ENCODE results near the gene TNFRSF8. TPM values are rescaled to one million over a fixed set of nuclear protein-coding genes. Genes with fewer than 3 reads are reported as not detected.

TNFRSF8 gene
- total and polyA plus RNA-seq, 9 of the 15 experiments (the other 6 are each of a cell fraction or from before 2014, with no cell fraction given), result 3.5 to 38.4 (median 17.1) TPM

- TF ChIP-seq STAT6 (CRISPR knock-in tag; IDR thresholded peaks at IDR 0.05), result no peak
- TF ChIP-seq ATF1 (CRISPR knock-in tag; IDR thresholded peaks at IDR 0.05), result no peak
- no peak for TF ChIP-seq ATF1 (tag; IDR thresholded peaks at IDR 0.05)
- 0 out of 2 replicates have a peak, but pooled peaks have one; percentile 68 for TF ChIP-seq ATF6 (CRISPR knock-in tag; IDR thresholded peaks at IDR 0.05)
- no peak for TF ChIP-seq SMC3 (conservative IDR thresholded peaks at IDR 0.05; ENCODE audit: insufficient read depth, low read depth, low read length)
- no peak for TF ChIP-seq SNAPC5 (CRISPR knock-in tag; IDR thresholded peaks at IDR 0.05)
- no peak for TF ChIP-seq RBM39 (optimal IDR thresholded peaks at IDR 0.05; ENCODE audit: low read depth, low read length)
- no peak for TF ChIP-seq ZNF655 (CRISPR knock-in tag; IDR thresholded peaks at IDR 0.05)
- no peak for TF ChIP-seq CREB3L1 (IDR thresholded peaks at IDR 0.05; ENCODE audit: borderline replicate concordance, low read depth)
- no peak for TF ChIP-seq EGR1 (conservative IDR thresholded peaks at IDR 0.05)
- no peak for TF ChIP-seq ZNF354B (CRISPR knock-in tag; IDR thresholded peaks at IDR 0.05)
- no peak for TF ChIP-seq SUPT5H (IDR thresholded peaks at IDR 0.05)
- no peak for TF ChIP-seq MLX (CRISPR knock-in tag; conservative IDR thresholded peaks at IDR 0.05)
- TF ChIP-seq MLLT1 (IDR thresholded peaks at IDR 0.05), result no peak
Measured at GRCh38 chr1:12064073-12064969, 1.2 kb downstream of the TNFRSF8 start (continued).
